HuH-7.5 (cell line): ENCODE measurements around the gene FNIP1.
"Not testable (repeated sequence)": the region's sequence is repeated elsewhere in the genome, so short reads cannot be mapped to it uniquely, and the experiment has no call there.

Source experiments
- DNase-seq: peaks from one replicate; pipeline ENCODE4 v3.0.0; 2011; ENCODE audit warnings: low spot score

The FNIP1 gene

DNA sequence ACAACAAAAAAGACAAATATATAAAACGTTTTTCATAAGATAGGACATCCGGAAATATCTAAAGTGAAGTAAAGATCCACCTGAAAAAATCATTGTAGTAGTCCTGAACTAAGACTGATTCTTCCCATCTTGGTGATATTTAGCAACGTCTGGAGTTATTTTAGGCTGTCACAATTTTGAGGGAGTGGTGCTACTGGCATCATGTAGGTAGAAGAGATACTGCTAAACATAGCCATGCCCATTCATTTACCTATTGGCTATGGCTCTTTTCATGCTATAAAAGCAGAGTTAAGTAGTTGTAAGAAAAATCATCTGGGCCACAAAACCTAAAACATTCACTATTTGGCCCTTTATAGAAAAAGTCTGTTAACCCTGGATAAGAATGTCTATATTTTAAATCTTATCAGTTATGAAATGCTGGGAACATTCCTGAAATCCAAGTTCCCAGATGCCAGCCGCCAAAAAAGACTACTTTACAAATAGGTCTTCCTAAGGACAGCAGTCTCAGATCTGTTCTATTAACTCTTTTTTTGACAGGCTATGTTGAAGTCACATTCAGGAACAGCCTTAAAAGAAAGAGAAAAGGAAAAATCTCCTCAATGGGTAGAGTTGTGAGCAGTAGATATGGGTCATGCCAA, 188.8 kb downstream of the FNIP1 start:
- DNase-seq = no peak

DNA sequence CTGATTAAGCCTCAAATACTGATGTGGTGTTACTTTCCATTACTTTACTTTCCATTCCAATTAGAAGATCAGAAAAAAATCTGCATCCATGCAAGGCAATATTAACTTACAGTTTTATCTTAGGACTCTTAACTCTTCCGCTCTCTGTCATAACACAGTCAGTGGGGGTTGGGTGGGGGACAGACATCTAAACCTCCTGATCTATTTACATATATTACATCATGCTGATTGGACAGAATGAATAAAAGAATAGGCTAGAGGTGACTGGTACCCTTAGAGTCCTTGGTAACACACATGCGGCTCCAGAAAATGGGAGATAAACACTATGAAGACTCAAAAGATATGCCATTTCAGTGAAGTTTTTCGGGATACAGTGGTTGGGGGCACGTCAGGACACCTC, 189.4 kb downstream of the FNIP1 start:
- DNase-seq = no peak

DNA sequence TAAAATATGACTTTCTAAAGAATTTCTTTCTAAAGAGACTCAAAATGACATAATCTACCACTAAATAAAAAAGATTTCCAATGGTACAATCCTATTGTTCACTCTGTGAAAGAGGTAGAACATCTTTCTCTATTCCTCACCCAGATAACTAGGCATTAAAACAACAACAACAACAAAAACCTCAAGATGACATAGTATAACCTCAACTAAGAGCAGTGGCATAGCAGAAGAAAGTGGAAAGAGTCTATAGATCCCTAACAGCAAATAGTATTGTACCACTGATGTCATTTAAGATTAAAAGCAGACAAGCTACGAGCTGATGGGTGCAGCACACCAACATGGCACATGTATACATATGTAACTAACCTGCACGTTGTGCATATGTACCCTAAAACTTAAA, 191.7 kb downstream of the FNIP1 start:
- no peak for DNase-seq

DNA sequence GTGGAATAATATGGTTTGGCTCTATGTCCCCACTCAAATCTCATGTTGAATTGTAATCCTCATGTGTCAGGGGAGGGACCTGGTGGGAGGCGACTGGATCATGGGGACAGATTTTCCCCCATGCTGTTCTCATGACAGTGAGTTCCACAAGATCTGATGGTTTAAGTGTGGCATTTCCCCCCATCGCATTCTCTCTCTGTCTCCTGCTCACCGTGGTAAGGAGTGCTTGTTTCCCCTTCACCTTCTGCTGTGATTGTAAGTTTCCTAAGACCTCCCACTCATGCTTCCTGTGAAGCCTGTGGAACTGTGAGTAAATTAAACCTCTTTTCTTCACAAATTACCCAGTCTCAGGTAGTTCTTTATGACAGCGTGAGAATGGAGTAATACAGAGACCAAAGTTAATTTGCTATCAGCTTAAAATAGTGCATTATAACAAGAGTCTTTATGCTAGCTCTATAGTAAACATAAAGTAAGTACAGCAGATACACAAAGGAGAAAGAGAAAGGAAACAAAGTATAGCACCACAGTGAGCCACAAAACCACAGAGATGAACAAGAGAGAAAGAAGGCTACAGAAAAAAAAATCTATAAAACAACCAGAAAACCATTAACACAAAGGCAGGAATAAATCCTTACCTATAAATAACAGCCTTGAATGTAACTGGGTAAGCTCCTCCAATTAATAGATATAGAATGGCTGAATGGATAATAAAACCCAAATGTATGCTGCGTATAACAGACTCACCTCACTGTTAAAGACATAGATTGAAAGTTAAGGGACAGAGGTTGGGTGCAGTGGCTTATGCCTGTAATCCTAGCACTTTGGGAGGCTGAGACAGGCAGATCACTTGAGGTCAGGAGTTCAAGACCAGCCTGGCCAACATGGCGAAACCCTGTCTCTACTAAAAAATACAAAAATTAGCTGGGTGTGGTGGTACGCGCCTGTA, 201.5 kb downstream of the FNIP1 start:
- DNase-seq = no peak

DNA sequence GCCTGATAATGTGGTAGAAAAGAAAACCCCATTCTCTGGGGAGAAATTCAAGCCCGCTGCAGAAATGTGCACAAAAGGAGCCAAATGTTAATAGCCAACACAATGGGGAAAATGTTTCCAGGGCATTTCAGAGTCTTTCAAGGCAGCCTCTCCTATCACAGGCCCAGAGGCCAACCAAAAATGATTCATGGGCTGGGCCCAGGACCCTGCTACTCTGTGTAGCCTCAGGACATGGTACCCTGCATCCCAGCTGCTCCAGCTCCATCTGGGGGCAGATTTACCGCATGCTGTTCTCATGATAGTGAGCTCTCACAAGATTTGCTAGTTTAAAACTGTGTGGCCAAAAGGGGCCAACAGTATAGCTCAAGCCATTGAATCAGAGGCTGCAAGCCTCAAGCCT, 202.9 kb downstream of the FNIP1 start:
- DNase-seq = no peak

DNA sequence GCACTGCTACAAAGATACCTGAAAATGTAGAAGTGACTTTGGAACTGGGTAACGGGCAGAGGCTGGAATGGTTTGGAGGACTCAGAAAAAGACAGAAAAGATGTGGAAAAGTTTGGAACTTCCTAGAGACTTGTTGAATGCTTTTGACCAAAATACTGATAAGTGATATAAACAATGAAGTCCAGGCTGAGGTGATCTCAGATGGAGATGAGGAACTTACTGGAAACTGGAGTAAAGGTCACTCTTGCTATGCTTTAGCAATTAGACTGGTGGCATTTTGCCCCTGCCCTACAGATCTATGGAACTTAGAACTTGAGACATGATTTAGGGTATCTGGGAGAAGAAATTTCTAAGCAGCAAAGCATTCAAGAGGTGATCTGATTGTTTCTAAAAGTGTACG, 203.4 kb downstream of the FNIP1 start:
- DNase-seq = not testable (repeated sequence)
